ENCODE results near the gene MYO1B. TPM values are rescaled to one million over a fixed set of nuclear protein-coding genes. Genes with fewer than 3 reads are reported as not detected.

Gene MYO1B
- total and polyA plus RNA-seq, 2 donors (not counting 1 experiment from before 2014, with no cell fraction given) = 151 to 194 TPM

GRCh38 chr2:191384829-191385228, 139.6 kb downstream of the MYO1B start:
- Histone ChIP-seq H3K9me3 (ENCODE audit: control insufficient read depth, insufficient read depth, low read depth, low read length) (no peaks in the 10 kb centered on the region), H3K4me1 (ENCODE audit: control insufficient read depth, extremely low read depth, insufficient read depth, low read length) (peaks cover 32% of the 10 kb centered on the region), H3K27ac (ENCODE audit: insufficient read depth, low read length) (peak overlapping the region; percentile 53), H3K4me2 (ENCODE audit: extremely low read depth, insufficient read depth, low read length) (no peak overlapping the region), H2AFZ (ENCODE audit: low read length) (no peak overlapping the region), H3K4me3 (replicated peaks in 1 of 4; ENCODE audit: control extremely low read depth in 1 of 4, insufficient read depth in 1 of 4, low read depth in 3 of 4, low read length in 4 of 4) (no peak overlapping the region), H4K20me1 (ENCODE audit: control insufficient read depth, extremely low read depth, insufficient read depth, low read length) (no peaks in the 10 kb centered on the region), H3K36me3 (ENCODE audit: control insufficient read depth, insufficient read depth, low read length) (peaks cover 5% of the 10 kb centered on the region), H3K9ac (ENCODE audit: insufficient read depth, low read length) (no peak overlapping the region), H3K27me3 (ENCODE audit: control insufficient read depth, insufficient read depth, low read length) (no peaks in the 10 kb centered on the region), H3K79me2 (ENCODE audit: control insufficient read depth, insufficient read depth, low read length) (no peaks in the 10 kb centered on the region)
- no peak for DNase-seq (ENCODE audit: low read depth in 2 of 2)
- TF ChIP-seq, protein P1, sequence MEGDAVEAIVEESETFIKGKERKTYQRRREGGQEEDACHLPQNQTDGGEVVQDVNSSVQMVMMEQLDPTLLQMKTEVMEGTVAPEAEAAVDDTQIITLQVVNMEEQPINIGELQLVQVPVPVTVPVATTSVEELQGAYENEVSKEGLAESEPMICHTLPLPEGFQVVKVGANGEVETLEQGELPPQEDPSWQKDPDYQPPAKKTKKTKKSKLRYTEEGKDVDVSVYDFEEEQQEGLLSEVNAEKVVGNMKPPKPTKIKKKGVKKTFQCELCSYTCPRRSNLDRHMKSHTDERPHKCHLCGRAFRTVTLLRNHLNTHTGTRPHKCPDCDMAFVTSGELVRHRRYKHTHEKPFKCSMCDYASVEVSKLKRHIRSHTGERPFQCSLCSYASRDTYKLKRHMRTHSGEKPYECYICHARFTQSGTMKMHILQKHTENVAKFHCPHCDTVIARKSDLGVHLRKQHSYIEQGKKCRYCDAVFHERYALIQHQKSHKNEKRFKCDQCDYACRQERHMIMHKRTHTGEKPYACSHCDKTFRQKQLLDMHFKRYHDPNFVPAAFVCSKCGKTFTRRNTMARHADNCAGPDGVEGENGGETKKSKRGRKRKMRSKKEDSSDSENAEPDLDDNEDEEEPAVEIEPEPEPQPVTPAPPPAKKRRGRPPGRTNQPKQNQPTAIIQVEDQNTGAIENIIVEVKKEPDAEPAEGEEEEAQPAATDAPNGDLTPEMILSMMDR (conservative IDR thresholded peaks at IDR 0.05 in 1 of 2, IDR thresholded peaks at IDR 0.05 in 1 of 2; ENCODE audit: low read depth in 1 of 2, low read length in 2 of 2) = no peak
- no peak for TF ChIP-seq EZH2 (IDR thresholded peaks at IDR 0.05; ENCODE audit: low read length, missing control alignments)

DNA sequence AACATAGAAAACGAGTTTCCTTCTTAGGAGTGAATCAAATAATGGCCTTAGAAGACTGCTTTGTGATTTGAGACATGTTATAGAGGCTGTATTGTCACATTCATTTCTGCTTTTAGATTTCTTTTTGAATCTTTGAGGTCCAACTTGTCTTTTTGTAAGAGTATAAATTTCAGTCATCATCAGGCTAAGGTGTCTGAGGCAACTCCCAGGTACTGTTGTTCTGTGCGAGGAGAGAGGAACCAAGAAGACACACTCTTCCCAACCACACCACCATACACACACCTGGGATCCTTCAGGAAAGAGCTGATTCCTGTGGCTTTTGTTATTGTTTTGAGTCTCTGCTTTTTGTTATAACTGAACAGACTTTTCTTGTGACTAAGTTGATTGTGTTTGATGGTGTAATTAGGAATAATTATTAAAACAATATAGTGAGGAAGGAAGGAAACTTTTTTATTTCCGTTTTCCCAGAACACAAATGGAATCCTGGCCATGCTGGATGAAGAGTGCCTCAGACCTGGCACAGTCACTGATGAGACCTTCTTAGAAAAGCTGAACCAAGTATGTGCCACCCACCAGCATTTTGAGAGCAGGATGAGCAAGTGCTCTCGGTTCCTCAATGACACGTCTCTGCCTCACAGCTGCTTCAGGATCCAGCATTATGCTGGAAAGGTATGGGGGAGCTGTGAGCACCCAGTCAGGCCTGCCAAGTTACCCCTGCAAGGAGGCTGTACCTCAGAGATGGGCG, 140.4 kb downstream of the MYO1B start:
- Histone ChIP-seq H3K4me1 (ENCODE audit: control insufficient read depth, extremely low read depth, insufficient read depth, low read length) (peaks cover 30% of the 10 kb centered on the region), H4K20me1 (ENCODE audit: control insufficient read depth, extremely low read depth, insufficient read depth, low read length) (no peaks in the 10 kb centered on the region), H3K9ac (ENCODE audit: insufficient read depth, low read length) (no peak overlapping the region), H3K27ac (ENCODE audit: insufficient read depth, low read length) (no peak overlapping the region), H3K27me3 (ENCODE audit: control insufficient read depth, insufficient read depth, low read length) (no peaks in the 10 kb centered on the region), H3K4me2 (ENCODE audit: extremely low read depth, insufficient read depth, low read length) (no peak overlapping the region), H3K36me3 (ENCODE audit: control insufficient read depth, insufficient read depth, low read length) (peaks cover 5% of the 10 kb centered on the region), H3K79me2 (ENCODE audit: control insufficient read depth, insufficient read depth, low read length) (no peaks in the 10 kb centered on the region), H3K4me3 (replicated peaks in 1 of 4; ENCODE audit: control extremely low read depth in 1 of 4, insufficient read depth in 1 of 4, low read depth in 3 of 4, low read length in 4 of 4) (no peak overlapping the region), H3K9me3 (ENCODE audit: control insufficient read depth, insufficient read depth, low read depth, low read length) (no peaks in the 10 kb centered on the region), H2AFZ (ENCODE audit: low read length) (no peak overlapping the region)
- DNase-seq (ENCODE audit: low read depth in 2 of 2) = peak in 1 of 2 donors; percentile 40
- TF ChIP-seq, protein P1 (conservative IDR thresholded peaks at IDR 0.05 in 1 of 2, IDR thresholded peaks at IDR 0.05 in 1 of 2; ENCODE audit: low read depth in 1 of 2, low read length in 2 of 2) = no peak
- TF ChIP-seq EZH2 (IDR thresholded peaks at IDR 0.05; ENCODE audit: low read length, missing control alignments) = no peak

GRCh38 chr2:191386938-191387536, 141.8 kb downstream of the MYO1B start:
- no peaks in the 10 kb centered on the region for H3K27me3 ChIP-seq (ENCODE audit: control insufficient read depth, insufficient read depth, low read length)
- peak; percentile 65 to 93 for DNase-seq (ENCODE audit: low read depth in 2 of 2)
- H3K36me3 ChIP-seq (ENCODE audit: control insufficient read depth, insufficient read depth, low read length) = peaks cover 11% of the 10 kb centered on the region
- H3K79me2 ChIP-seq (ENCODE audit: control insufficient read depth, insufficient read depth, low read length) = no peaks in the 10 kb centered on the region
- H3K9me3 ChIP-seq (ENCODE audit: control insufficient read depth, insufficient read depth, low read depth, low read length) = no peaks in the 10 kb centered on the region
- peaks cover 30% of the 10 kb centered on the region for H3K4me1 ChIP-seq (ENCODE audit: control insufficient read depth, extremely low read depth, insufficient read depth, low read length)
- H3K9ac ChIP-seq (ENCODE audit: insufficient read depth, low read length) = no peak overlapping the region
- no peaks in the 10 kb centered on the region for H4K20me1 ChIP-seq (ENCODE audit: control insufficient read depth, extremely low read depth, insufficient read depth, low read length)
- H3K27ac ChIP-seq (ENCODE audit: insufficient read depth, low read length) = peak overlapping the region; percentile 72
- no peak overlapping the region for H3K4me2 ChIP-seq (ENCODE audit: extremely low read depth, insufficient read depth, low read length)
- H3K4me3 ChIP-seq (replicated peaks in 1 of 4; ENCODE audit: control extremely low read depth in 1 of 4, insufficient read depth in 1 of 4, low read depth in 3 of 4, low read length in 4 of 4) = no peak overlapping the region
- H2AFZ ChIP-seq (ENCODE audit: low read length) = no peak overlapping the region
- TF ChIP-seq, protein P1 (conservative IDR thresholded peaks at IDR 0.05 in 1 of 2, IDR thresholded peaks at IDR 0.05 in 1 of 2; ENCODE audit: low read depth in 1 of 2, low read length in 2 of 2) = no peak
- TF ChIP-seq EZH2 (IDR thresholded peaks at IDR 0.05; ENCODE audit: low read length, missing control alignments) = no peak

Measured in fibroblast of lung (primary cell).